GM18951 (cell line): Measurements from ENCODE around the gene PLB1.

Experiments used
- POLR2A ChIP-seq: IDR thresholded peaks from 4 replicates; pipeline ENCODE4 v1.6.1; 2011; ENCODE audit warnings: mild to moderate bottlenecking; ENCODE audit not compliant: insufficient read length, insufficient read depth; ENCODE audit errors: extremely low read depth
- in situ Hi-C: fragments of 300-500 bp; cut with MboI; formaldehyde crosslinking; loops from one replicate; pipeline ENCODE4 v1.12.0; 2022; ENCODE audit warnings: low sequenced_read_pairs, mixed read lengths, inconsistent platforms; ENCODE audit not compliant: unreplicated experiment

The PLB1 gene

GRCh38 chr2:28594332-28595108, 98.7 kb downstream of the PLB1 start:
- in situ Hi-C loops, result loop anchor here (10.0 kb wide), 1 partner anchor 160 kb away; the partner anchor contains the start of gene PPP1CB
- TF ChIP-seq POLR2A, result no peak

GRCh38 chr2:28595323-28595722, 99.5 kb downstream of the PLB1 start:
- in situ Hi-C loops, result loop anchor here (10.0 kb wide), 1 partner anchor 159 kb away; the partner anchor contains the start of gene PPP1CB

GRCh38 chr2:28598484-28598883, 102.6 kb downstream of the PLB1 start:
- no peak for TF ChIP-seq POLR2A
- in situ Hi-C loops, result loop anchor here (10.0 kb wide), 1 partner anchor 156 kb away; the partner anchor contains the start of gene PPP1CB

More at GRCh38 chr2:28595323-28595722, 99.5 kb downstream of the PLB1 start:
- no peak for TF ChIP-seq POLR2A

- in situ Hi-C loops, result no loop called here
- no peak for TF ChIP-seq POLR2A
These were observed 104.3 kb downstream of the PLB1 start for GRCh38 chr2:28600181-28600580.

- in situ Hi-C loops, result no loop called here
- TF ChIP-seq POLR2A, result no peak
These were observed 105.8 kb downstream of the PLB1 start for GRCh38 chr2:28601616-28602015.

GRCh38 chr2:28602136-28602660, 106.3 kb downstream of the PLB1 start:
- in situ Hi-C loops, result no loop called here

GRCh38 chr2:28602751-28603639, 107.1 kb downstream of the PLB1 start:
- TF ChIP-seq POLR2A, result no peak

More at GRCh38 chr2:28602136-28602660, 106.3 kb downstream of the PLB1 start:
- TF ChIP-seq POLR2A, result no peak

GRCh38 chr2:28603821-28604220, 108.0 kb downstream of the PLB1 start:
- no peak for TF ChIP-seq POLR2A
- in situ Hi-C loops, result no loop called here

More at GRCh38 chr2:28602751-28603639, 107.1 kb downstream of the PLB1 start:
- in situ Hi-C loops, result no loop called here

- TF ChIP-seq POLR2A, result no peak
- in situ Hi-C loops, result no loop called here
These were observed 108.5 kb downstream of the PLB1 start for GRCh38 chr2:28604284-28604843.

- in situ Hi-C loops, result no loop called here
These were observed 111.2 kb downstream of the PLB1 start for GRCh38 chr2:28606986-28607441.

GRCh38 chr2:28607730-28608499, 112.1 kb downstream of the PLB1 start:
- no peak for TF ChIP-seq POLR2A

More at GRCh38 chr2:28606986-28607441, 111.2 kb downstream of the PLB1 start:
- TF ChIP-seq POLR2A, result no peak

More at GRCh38 chr2:28607730-28608499, 112.1 kb downstream of the PLB1 start:
- in situ Hi-C loops, result no loop called here
